Keratinocyte (primary cell): ENCODE results near the gene ACAP3.

Source experiments
- CTCF ChIP-seq, 3 experiments: IDR thresholded peaks in 1 of 3; conservative IDR thresholded peaks in 1 of 3; optimal IDR thresholded peaks in 1 of 3; 2 replicates in 2 of 3; 3 replicates in 1 of 3; pipeline versions ENCODE3 to v1.5.1; 2011; ENCODE audit warnings: low read length in 3 of 3, mild to moderate bottlenecking in 3 of 3, moderate library complexity in 2 of 3, control low read depth in 1 of 3, inconsistent platforms in 1 of 3; ENCODE audit not compliant: insufficient read depth in 2 of 3; ENCODE audit errors: extremely low read depth in 1 of 3
- EZH2 ChIP-seq: IDR thresholded peaks from one replicate; pipeline ENCODE4 v1.6.1; 2012; ENCODE audit warnings: inconsistent platforms, mild to moderate bottlenecking, low read length, moderate library complexity

- TF ChIP-seq CTCF (optimal IDR thresholded peaks at IDR 0.05 in 1 of 3, IDR thresholded peaks at IDR 0.05 in 1 of 3, conservative IDR thresholded peaks at IDR 0.05 in 1 of 3; ENCODE audit: extremely low read depth in 1 of 3, insufficient read depth in 2 of 3, low read length in 3 of 3), result no peak
- TF ChIP-seq EZH2, result no peak
Measured at GRCh38 chr1:1354271-1355247, 46.8 kb upstream of the ACAP3 start.
